Astrocyte of the cerebellum (primary cell): ENCODE results near the gene FBLN2.

ENCODE experiments used
- DNase-seq: peaks from one replicate; pipeline ENCODE4 v3.0.0-alpha.2; 2011; ENCODE audit warnings: low read depth
- H3K4me3 ChIP-seq: 2 replicates; pipeline ENCODE4 v1.5.1; 2011; ENCODE audit warnings: mild to moderate bottlenecking, low read depth, low read length, moderate library complexity
- CTCF ChIP-seq: IDR thresholded peaks from 2 replicates; pipeline ENCODE4 v1.5.1; 2012; ENCODE audit warnings: low read length, low read depth, moderate library complexity, mild to moderate bottlenecking; ENCODE audit errors: missing control alignments
- in situ Hi-C: cut with HindIII; loops from 2 replicates; pipeline ENCODE4 v1.10.0; 2017; ENCODE audit warnings: low sequenced_read_pairs

The FBLN2 gene

GRCh38 chr3:13636186-13636585, 87.3 kb downstream of the FBLN2 start:
- no peak overlapping the region for H3K4me3 ChIP-seq
- in situ Hi-C loops, result no loop called here
- DNase-seq, result no peak
- no peak for TF ChIP-seq CTCF

- no peak overlapping the region for H3K4me3 ChIP-seq
- no peak for DNase-seq
- in situ Hi-C loops, result no loop called here
- TF ChIP-seq CTCF, result no peak
Measured at GRCh38 chr3:13636874-13637273, 87.9 kb downstream of the FBLN2 start.

- no peak for DNase-seq
- no peak overlapping the region for H3K4me3 ChIP-seq
- in situ Hi-C loops, result no loop called here
- no peak for TF ChIP-seq CTCF
Measured at GRCh38 chr3:13637311-13637891, 88.5 kb downstream of the FBLN2 start.

DNA sequence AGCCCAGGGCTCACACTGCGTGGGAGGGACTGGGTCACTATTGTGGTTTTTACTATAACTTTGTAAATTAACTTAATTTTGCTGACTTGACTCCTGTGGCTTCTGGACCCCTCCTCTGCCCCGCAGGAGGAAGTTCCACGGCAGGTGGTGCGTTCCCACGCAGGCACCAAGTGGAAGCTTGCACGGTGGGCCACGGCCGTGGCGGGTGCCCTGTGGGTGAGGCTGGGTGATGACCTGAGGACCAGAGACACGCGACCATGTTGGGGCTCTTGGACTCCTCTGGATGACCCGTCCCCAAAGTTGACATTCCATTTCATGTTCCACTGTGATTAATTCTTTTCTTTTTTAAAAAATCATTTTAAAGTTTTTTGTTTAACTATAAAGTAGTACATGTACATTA, 89.0 kb downstream of the FBLN2 start:
- in situ Hi-C loops, result no loop called here
- TF ChIP-seq CTCF, result no peak

DNA sequence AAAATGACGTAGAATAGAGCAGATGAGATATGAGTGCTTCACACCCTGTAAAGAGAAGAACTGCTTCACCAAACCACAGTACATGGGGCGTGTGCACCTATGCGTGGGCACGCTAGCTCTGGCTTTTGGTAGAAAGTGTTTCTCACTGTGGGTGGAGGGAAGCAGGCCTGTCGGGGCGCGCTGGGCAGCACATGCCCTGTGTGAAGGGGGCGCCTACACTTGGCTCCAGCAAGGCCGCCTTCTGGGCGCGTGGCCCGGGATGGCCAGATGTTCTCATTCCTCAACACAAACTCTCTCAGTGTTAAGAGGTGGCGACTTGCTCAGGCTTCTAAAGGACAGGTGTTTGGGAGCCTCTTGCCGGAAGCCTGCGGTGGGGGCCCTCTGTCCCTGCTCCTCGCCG, 90.0 kb downstream of the FBLN2 start:
- no peak for DNase-seq
- no peak for TF ChIP-seq CTCF
- H3K4me3 ChIP-seq, result no peak overlapping the region
- in situ Hi-C loops, result no loop called here

More for the DNA sequence above, 89.0 kb downstream of the FBLN2 start:
- H3K4me3 ChIP-seq, result no peak overlapping the region
- DNase-seq, result no peak

- no peak for DNase-seq
- TF ChIP-seq CTCF, result no peak
- in situ Hi-C loops, result loop anchor here (5.0 kb wide), 1 partner anchor 125 kb away; no protein-coding TSS in a partner anchor
- H3K4me3 ChIP-seq, result no peak overlapping the region
Measured at GRCh38 chr3:13642597-13642996, 93.7 kb downstream of the FBLN2 start.
